HL-60 (cell line): ENCODE data around the gene NOD2.

Experiments
- DNase-seq, 2 experiments: peaks; one replicate each; pipeline ENCODE4 v3.0.0-alpha.2; 2010 to 2020; ENCODE audit warnings: low read depth in 1 of 2, low spot score in 1 of 2
- H3K27ac ChIP-seq: fragments of 250-450 bp; sonication (Bioruptor Pico); replicated peaks from 2 replicates; pipeline ENCODE4 v1.5.1; 2020; ENCODE audit warnings: mild to moderate bottlenecking, moderate library complexity
- H3K27me3 ChIP-seq: fragments of 250-450 bp; sonication (Bioruptor Pico); 2 replicates; pipeline ENCODE4 v1.5.1; 2021; ENCODE audit warnings: mild to moderate bottlenecking, moderate library complexity; ENCODE audit not compliant: insufficient read depth, poor library complexity, severe bottlenecking
- H3K4me3 ChIP-seq: replicated peaks from 2 replicates; pipeline ENCODE4 v1.5.1; 2011; ENCODE audit warnings: mild to moderate bottlenecking, control low read depth, low read length; ENCODE audit not compliant: insufficient read depth
- GABPA ChIP-seq: IDR thresholded peaks from 2 replicates; pipeline ENCODE4 v1.6.1; 2012; ENCODE audit warnings: low read depth
- POLR2AphosphoS5 ChIP-seq: IDR thresholded peaks from 2 replicates; pipeline ENCODE4 v1.6.1; 2012; ENCODE audit warnings: low read depth
- SPI1 ChIP-seq: IDR thresholded peaks from 2 replicates; pipeline ENCODE4 v1.6.1; 2012; ENCODE audit warnings: low read depth, mild to moderate bottlenecking, borderline replicate concordance
- TF ChIP-seq, protein P1 (sequence below): IDR thresholded peaks from 2 replicates; pipeline ENCODE4 v1.6.1; 2012; ENCODE audit warnings: low read depth; ENCODE audit not compliant: insufficient replicate concordance
- TF ChIP-seq, protein P2 (sequence below): IDR thresholded peaks from one replicate; pipeline ENCODE4 v1.5.1; 2011; ENCODE audit warnings: low read length, control low read depth, inconsistent platforms; ENCODE audit not compliant: insufficient read depth

Gene NOD2

DNA sequence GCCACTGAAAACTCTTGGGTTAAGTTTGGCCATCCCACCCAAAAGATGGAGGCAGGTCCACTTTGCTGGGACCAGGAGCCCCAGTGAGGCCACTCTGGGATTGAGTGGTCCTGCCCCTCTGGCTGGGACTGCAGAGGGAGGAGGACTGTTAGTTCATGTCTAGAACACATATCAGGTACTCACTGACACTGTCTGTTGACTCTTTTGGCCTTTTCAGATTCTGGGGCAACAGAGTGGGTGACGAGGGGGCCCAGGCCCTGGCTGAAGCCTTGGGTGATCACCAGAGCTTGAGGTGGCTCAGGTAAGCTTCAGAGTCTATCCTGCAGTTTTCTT lies 29.0 kb downstream of the NOD2 start:
- TF ChIP-seq POLR2AphosphoS5 (no peak), GABPA (no peak), SPI1 (no peak)
- TF ChIP-seq, protein P1, sequence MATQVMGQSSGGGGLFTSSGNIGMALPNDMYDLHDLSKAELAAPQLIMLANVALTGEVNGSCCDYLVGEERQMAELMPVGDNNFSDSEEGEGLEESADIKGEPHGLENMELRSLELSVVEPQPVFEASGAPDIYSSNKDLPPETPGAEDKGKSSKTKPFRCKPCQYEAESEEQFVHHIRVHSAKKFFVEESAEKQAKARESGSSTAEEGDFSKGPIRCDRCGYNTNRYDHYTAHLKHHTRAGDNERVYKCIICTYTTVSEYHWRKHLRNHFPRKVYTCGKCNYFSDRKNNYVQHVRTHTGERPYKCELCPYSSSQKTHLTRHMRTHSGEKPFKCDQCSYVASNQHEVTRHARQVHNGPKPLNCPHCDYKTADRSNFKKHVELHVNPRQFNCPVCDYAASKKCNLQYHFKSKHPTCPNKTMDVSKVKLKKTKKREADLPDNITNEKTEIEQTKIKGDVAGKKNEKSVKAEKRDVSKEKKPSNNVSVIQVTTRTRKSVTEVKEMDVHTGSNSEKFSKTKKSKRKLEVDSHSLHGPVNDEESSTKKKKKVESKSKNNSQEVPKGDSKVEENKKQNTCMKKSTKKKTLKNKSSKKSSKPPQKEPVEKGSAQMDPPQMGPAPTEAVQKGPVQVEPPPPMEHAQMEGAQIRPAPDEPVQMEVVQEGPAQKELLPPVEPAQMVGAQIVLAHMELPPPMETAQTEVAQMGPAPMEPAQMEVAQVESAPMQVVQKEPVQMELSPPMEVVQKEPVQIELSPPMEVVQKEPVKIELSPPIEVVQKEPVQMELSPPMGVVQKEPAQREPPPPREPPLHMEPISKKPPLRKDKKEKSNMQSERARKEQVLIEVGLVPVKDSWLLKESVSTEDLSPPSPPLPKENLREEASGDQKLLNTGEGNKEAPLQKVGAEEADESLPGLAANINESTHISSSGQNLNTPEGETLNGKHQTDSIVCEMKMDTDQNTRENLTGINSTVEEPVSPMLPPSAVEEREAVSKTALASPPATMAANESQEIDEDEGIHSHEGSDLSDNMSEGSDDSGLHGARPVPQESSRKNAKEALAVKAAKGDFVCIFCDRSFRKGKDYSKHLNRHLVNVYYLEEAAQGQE: no peak
- TF ChIP-seq, protein P2, sequence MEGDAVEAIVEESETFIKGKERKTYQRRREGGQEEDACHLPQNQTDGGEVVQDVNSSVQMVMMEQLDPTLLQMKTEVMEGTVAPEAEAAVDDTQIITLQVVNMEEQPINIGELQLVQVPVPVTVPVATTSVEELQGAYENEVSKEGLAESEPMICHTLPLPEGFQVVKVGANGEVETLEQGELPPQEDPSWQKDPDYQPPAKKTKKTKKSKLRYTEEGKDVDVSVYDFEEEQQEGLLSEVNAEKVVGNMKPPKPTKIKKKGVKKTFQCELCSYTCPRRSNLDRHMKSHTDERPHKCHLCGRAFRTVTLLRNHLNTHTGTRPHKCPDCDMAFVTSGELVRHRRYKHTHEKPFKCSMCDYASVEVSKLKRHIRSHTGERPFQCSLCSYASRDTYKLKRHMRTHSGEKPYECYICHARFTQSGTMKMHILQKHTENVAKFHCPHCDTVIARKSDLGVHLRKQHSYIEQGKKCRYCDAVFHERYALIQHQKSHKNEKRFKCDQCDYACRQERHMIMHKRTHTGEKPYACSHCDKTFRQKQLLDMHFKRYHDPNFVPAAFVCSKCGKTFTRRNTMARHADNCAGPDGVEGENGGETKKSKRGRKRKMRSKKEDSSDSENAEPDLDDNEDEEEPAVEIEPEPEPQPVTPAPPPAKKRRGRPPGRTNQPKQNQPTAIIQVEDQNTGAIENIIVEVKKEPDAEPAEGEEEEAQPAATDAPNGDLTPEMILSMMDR: no peak
- Histone ChIP-seq H3K27ac (no peak overlapping the region), H3K4me3 (no peak overlapping the region), H3K27me3 (no peaks in the 10 kb centered on the region)
- no peak for DNase-seq

DNA sequence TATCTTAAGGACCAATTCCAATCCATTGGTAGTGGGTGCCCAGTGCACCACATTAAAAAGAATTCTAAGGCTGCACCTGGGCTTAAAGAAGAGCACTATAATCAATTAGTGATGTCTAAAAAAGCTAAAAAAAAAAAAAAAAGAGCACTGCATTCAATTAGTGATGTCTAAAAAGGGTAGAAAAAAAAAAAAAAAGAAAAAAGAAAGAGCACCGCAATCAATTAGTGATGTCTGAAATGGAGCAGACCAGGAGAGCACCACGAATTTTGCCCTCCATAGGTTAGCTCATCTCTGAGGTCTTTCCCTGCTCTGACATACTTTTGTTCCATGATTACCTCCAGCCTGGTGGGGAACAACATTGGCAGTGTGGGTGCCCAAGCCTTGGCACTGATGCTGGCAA lies 29.6 kb downstream of the NOD2 start:
- DNase-seq: no peak
- H3K4me3 ChIP-seq: no peak overlapping the region
- no peaks in the 10 kb centered on the region for H3K27me3 ChIP-seq
- TF ChIP-seq POLR2AphosphoS5 (no peak), SPI1 (no peak), GABPA (no peak)
- TF ChIP-seq, protein P1: no peak
- TF ChIP-seq, protein P2: no peak
- H3K27ac ChIP-seq: no peak overlapping the region

DNA sequence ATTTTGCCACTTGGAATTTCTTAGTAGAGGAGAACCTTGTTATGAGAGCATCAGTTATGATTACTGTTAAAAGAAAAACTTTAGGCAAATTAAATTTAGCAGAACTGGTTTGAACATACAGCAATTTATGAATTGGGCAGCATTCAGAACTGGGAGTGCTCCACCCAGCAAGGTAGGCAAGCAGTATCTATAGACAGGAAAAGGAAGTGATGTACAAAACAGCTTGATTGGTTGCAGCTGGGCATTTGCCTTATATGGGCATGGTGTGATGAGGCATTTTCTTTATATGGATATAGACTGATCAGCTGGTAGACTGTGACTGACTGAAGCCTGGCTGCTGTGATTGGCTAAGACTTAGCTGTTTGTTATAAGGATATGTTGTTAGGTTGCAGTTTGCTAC lies 30.9 kb downstream of the NOD2 start:
- no peak overlapping the region for H3K27ac ChIP-seq
- no peaks in the 10 kb centered on the region for H3K27me3 ChIP-seq
- no peak overlapping the region for H3K4me3 ChIP-seq
- TF ChIP-seq POLR2AphosphoS5 (no peak), GABPA (no peak), SPI1 (no peak)
- TF ChIP-seq, protein P1: no peak
- TF ChIP-seq, protein P2: no peak
- DNase-seq: no peak
